Panc1 (cell line): Measurements from ENCODE around the gene TNFRSF1B.

Experiments used
- CTCF ChIP-seq: fragments of 450-650 bp; IDR thresholded peaks from 2 replicates; pipeline ENCODE4 v1.5.1; 2017; ENCODE audit warnings: mild to moderate bottlenecking
- POLR2AphosphoS5 ChIP-seq: IDR thresholded peaks from 2 replicates; pipeline ENCODE4 v1.6.1; 2012; ENCODE audit warnings: mild to moderate bottlenecking, low read depth, low read length, moderate library complexity
- REST ChIP-seq, 2 experiments: IDR thresholded peaks; 2 replicates each; pipeline ENCODE4 v1.6.1; 2011 to 2012; ENCODE audit warnings: low read depth in 2 of 2, control low read depth in 1 of 2, low read length in 1 of 2, mild to moderate bottlenecking in 1 of 2, moderate library complexity in 1 of 2; ENCODE audit not compliant: insufficient read depth in 1 of 2
- SIN3A ChIP-seq: IDR thresholded peaks from 2 replicates; pipeline ENCODE4 v1.6.1; 2012; ENCODE audit warnings: low read depth, mild to moderate bottlenecking, low read length, moderate library complexity, borderline replicate concordance; ENCODE audit not compliant: insufficient read depth
- TCF7L2 ChIP-seq: IDR thresholded peaks from 2 replicates; pipeline ENCODE4 v1.6.1; 2011; ENCODE audit warnings: mild to moderate bottlenecking, low read depth, low read length, inconsistent platforms

GRCh38 chr1:12123172-12123571, 43.6 kb upstream of the TNFRSF1B start:
- TF ChIP-seq CTCF: no peak
- no peak for TF ChIP-seq POLR2AphosphoS5
- TF ChIP-seq REST (IDR thresholded peaks at IDR 0.05; ENCODE audit: insufficient read depth in 1 of 2, low read depth in 2 of 2, low read length in 1 of 2): no peak
- TF ChIP-seq TCF7L2: no peak
- no peak for TF ChIP-seq SIN3A
